Adrenal gland (tissue), 12 donors: Measurements from ENCODE around the gene COPB2. TPM values are rescaled to one million over a fixed set of nuclear protein-coding genes. Genes with fewer than 3 reads are reported as not detected.

Experiments used
- DNase-seq, 7 donors: peaks; one replicate each; pipeline ENCODE4 v3.0.0-alpha.2; 2019 to 2020
- H3K27ac ChIP-seq, 5 donors: fragments of 200-600 bp; sonication (generic) in 4 of 5; 1 replicate in 3 of 5; 2 replicates in 2 of 5; pipeline versions ENCODE4 v1.5.1 to v1.8.0; 2016 to 2020; ENCODE audit warnings: mild to moderate bottlenecking in 1 of 5
- H3K27me3 ChIP-seq: fragments of 200-600 bp; 2 replicates; pipeline ENCODE4 v1.8.0; 2021
- H3K36me3 ChIP-seq, 2 donors: fragments of 200-600 bp; replicated peaks in 1 of 2; 1 replicate in 1 of 2; 2 replicates in 1 of 2; pipeline versions ENCODE4 v1.5.1 to v1.8.0; 2018 to 2022
- H3K4me1 ChIP-seq, 2 donors: fragments of 200-600 bp; replicated peaks in 1 of 2; 1 replicate in 1 of 2; 2 replicates in 1 of 2; pipeline versions ENCODE4 v1.5.1 to v1.8.0; 2018 to 2021
- H3K4me3 ChIP-seq, 4 donors: fragments of 200-600 bp; sonication (generic) in 3 of 4; one replicate each; pipeline ENCODE4 v1.5.1; 2016 to 2018
- H3K9me3 ChIP-seq, 3 donors: fragments of 200-600 bp; sonication (generic) in 1 of 3; replicated peaks in 1 of 3; 1 replicate in 2 of 3; 2 replicates in 1 of 3; pipeline versions ENCODE4 v1.5.1 to v1.8.0; 2016 to 2021
- CTCF ChIP-seq, 6 experiments: fragments of 450-650 bp in 4 of 6; fragments of 200-600 bp in 2 of 6; sonication (generic) in 1 of 6; IDR thresholded peaks; 1 replicate in 5 of 6; 2 replicates in 1 of 6; pipeline versions ENCODE4 v1.5.1 to v1.8.0; 2016 to 2021; ENCODE audit warnings: antibody characterized with exemption in 6 of 6, mild to moderate bottlenecking in 2 of 6, moderate library complexity in 1 of 6
- POLR2A ChIP-seq, 2 donors: fragments of 450-650 bp; IDR thresholded peaks; one replicate each; pipeline ENCODE4 v1.6.1; 2017; ENCODE audit warnings: antibody characterized with exemption in 2 of 2, mild to moderate bottlenecking in 2 of 2, moderate library complexity in 1 of 2
- WGBS, 4 donors: extraction: QIAGEN DNeasy Blood & Tissue Kit in 2 of 4; methylation state at CpG; one replicate each; pipeline versions ENCODE4 v1.1.5 to v1.1.7; 2013 to 2017; 5-methylcytosine and 5-hydroxymethylcytosine counted together
- intact Hi-C, 2 donors: fragments of 100-400 bp; cut with DNase I; formaldehyde crosslinking; loops; one replicate each; pipeline versions ENCODE4 v1.14.1 to v1.15.0; 2022 to 2023
- polyA plus RNA-seq, 3 donors: library from polyadenylated mRNA; stranded (reverse); fragments of 200-250 nt in 2 of 3; fragments of 350-450 nt in 1 of 3; fragmentation: Illumina TruSeq in 1 of 3; extraction: RNeasy Lipid Tissue Mini Kit (QIAGEN cat#74804) in 1 of 3; gene quantifications; one replicate each; pipeline ENCODE4 v1.2.3, GENCODE V29; 2013 to 2014
- total RNA-seq, 9 donors: library from RNA; depleted of rRNA in 4 of 9; stranded (reverse); fragments of >200 nt in 4 of 9; fragments of 120-200 nt in 1 of 9; fragmentation: NEBNext Ultra II Directional in 1 of 9; extraction: Animal tissue kit (Norgen Biotek cat#: 25700) in 1 of 9; gene quantifications; one replicate each; pipeline versions ENCODE4 v1.1.0 to v1.2.4, GENCODE V29; 2013 to 2023
- donor health status: healthy with polysubstance abuse.
- donor health status: Bipolar disorder and iron deficiency.
- donor health status: DM: yes; HTN: yes; CAD: no.
- donor health status: DM: no; HTN: no; CAD: no.
- donor health status: DM: no; HTN: no; CAD: no.
- donor health status: DM: yes; HTN: yes; CAD: no.

COPB2 gene
- total and polyA plus RNA-seq, 12 donors: 28.1 to 192 (median 126) TPM

- no peaks in the 10 kb centered on the region for H3K9me3 ChIP-seq
- H3K27me3 ChIP-seq: no peaks in the 10 kb centered on the region
- H3K4me3 ChIP-seq: no peak overlapping the region
- 59 to 87% (median 66%) methylated on average over 2 of the region's 2 CpGs for WGBS, 4 donors
- no peaks in the 10 kb centered on the region for H3K36me3 ChIP-seq
- H3K4me1 ChIP-seq: peaks cover 11 to 13% of the 10 kb centered on the region in 2 donors
- TF ChIP-seq CTCF (IDR thresholded peaks at IDR 0.05) (no peak), POLR2A (IDR thresholded peaks at IDR 0.05) (no peak)
- no peak for DNase-seq
- H3K27ac ChIP-seq: no peak overlapping the region
- intact Hi-C loops: no loop called here
Observed at GRCh38 chr3:139312959-139313358, 76.5 kb downstream of the COPB2 start.

- Histone ChIP-seq H3K4me1 (peaks cover 11 to 13% of the 10 kb centered on the region in 2 donors), H3K27me3 (no peaks in the 10 kb centered on the region), H3K9me3 (no peaks in the 10 kb centered on the region), H3K4me3 (no peak overlapping the region), H3K27ac (no peak overlapping the region), H3K36me3 (no peaks in the 10 kb centered on the region)
- 82 to 100% (median 95%) methylated on average over 1 of the region's 1 CpG for WGBS, 4 donors
- DNase-seq: no peak
- intact Hi-C loops: no loop called here
- no peak for TF ChIP-seq CTCF (IDR thresholded peaks at IDR 0.05)
- TF ChIP-seq POLR2A (IDR thresholded peaks at IDR 0.05): no peak
Observed at GRCh38 chr3:139312416-139312815, 77.0 kb downstream of the COPB2 start.

- Histone ChIP-seq H3K27me3 (no peaks in the 10 kb centered on the region), H3K36me3 (no peaks in the 10 kb centered on the region), H3K9me3 (no peaks in the 10 kb centered on the region), H3K27ac (no peak overlapping the region), H3K4me3 (no peak overlapping the region), H3K4me1 (peaks cover 11 to 13% of the 10 kb centered on the region in 2 donors)
- WGBS, 4 donors: 65 to 83% (median 68%) methylated on average over 1 of the region's 1 CpG
- no peak for TF ChIP-seq POLR2A (IDR thresholded peaks at IDR 0.05)
- no peak for DNase-seq
- intact Hi-C loops: no loop called here
Observed at GRCh38 chr3:139311557-139311956, 77.9 kb downstream of the COPB2 start.

GRCh38 chr3:139310474-139310933, 78.9 kb downstream of the COPB2 start:
- Histone ChIP-seq H3K4me3 (no peak overlapping the region), H3K27me3 (no peaks in the 10 kb centered on the region), H3K9me3 (no peaks in the 10 kb centered on the region), H3K36me3 (no peaks in the 10 kb centered on the region), H3K27ac (peak overlapping the region in 4 of 5 donors; percentile 12 to 78 (median 48)), H3K4me1 (peaks cover 11 to 13% of the 10 kb centered on the region in 2 donors)
- DNase-seq: peak in 3 of 7 donors; percentile 48 to 56 (median 53)
- intact Hi-C loops: no loop called here
- TF ChIP-seq CTCF (IDR thresholded peaks at IDR 0.05) (no peak), POLR2A (IDR thresholded peaks at IDR 0.05) (no peak)
- 70 to 77% (median 73%) methylated on average over 8 of the region's 8 CpGs for WGBS, 4 donors

GRCh38 chr3:139309880-139310279, 79.6 kb downstream of the COPB2 start:
- no peaks in the 10 kb centered on the region for H3K27me3 ChIP-seq
- no peak for TF ChIP-seq CTCF (IDR thresholded peaks at IDR 0.05)
- TF ChIP-seq POLR2A (IDR thresholded peaks at IDR 0.05): no peak
- H3K27ac ChIP-seq: peak overlapping the region in 4 of 5 donors; percentile 12 to 78 (median 48)
- H3K36me3 ChIP-seq: no peaks in the 10 kb centered on the region
- intact Hi-C loops: no loop called here
- peak; percentile 54 to 69 (median 63) for DNase-seq
- 55 to 76% (median 60%) methylated on average over 3 to 4 of the region's 4 CpGs for WGBS, 4 donors
- H3K9me3 ChIP-seq: no peaks in the 10 kb centered on the region
- peaks cover 11 to 13% of the 10 kb centered on the region in 2 donors for H3K4me1 ChIP-seq
- no peak overlapping the region for H3K4me3 ChIP-seq
